Nephron progenitor cell (in vitro differentiated cells): ENCODE data around the gene SCFD1.
"Not testable (repeated sequence)": the region's sequence is repeated elsewhere in the genome, so short reads cannot be mapped to it uniquely, and the experiment has no call there.

Experiments used
- DNase-seq: peaks from one replicate; pipeline ENCODE4 v3.0.0; 2021
- H3K27ac Mint-ChIP-seq: 2 replicates; pipeline ENCODE4 v1.8.0; 2021; ENCODE audit warnings: mild to moderate bottlenecking, moderate library complexity, mixed read lengths
- H3K27me3 Mint-ChIP-seq: 2 replicates; pipeline ENCODE4 v1.8.0; 2021; ENCODE audit warnings: mild to moderate bottlenecking, low read depth, mixed read lengths; ENCODE audit not compliant: poor library complexity
- H3K36me3 Mint-ChIP-seq: 2 replicates; pipeline ENCODE4 v1.8.0; 2021; ENCODE audit warnings: low read depth, mixed read lengths
- H3K4me1 Mint-ChIP-seq: 2 replicates; pipeline ENCODE4 v1.8.0; 2021; ENCODE audit warnings: mixed read lengths
- H3K4me3 Mint-ChIP-seq: 2 replicates; pipeline ENCODE4 v1.8.0; 2021; ENCODE audit warnings: mild to moderate bottlenecking, moderate library complexity, mixed read lengths
- H3K9me3 Mint-ChIP-seq: 2 replicates; pipeline ENCODE4 v1.8.0; 2021; ENCODE audit warnings: mild to moderate bottlenecking, moderate library complexity, mixed read lengths
- CTCF ChIP-seq: fragments of 200-600 bp; sonication (generic); IDR thresholded peaks from 2 replicates; pipeline ENCODE4 v1.5.0; 2021; ENCODE audit warnings: antibody characterized with exemption

Gene SCFD1

GRCh38 chr14:30588873-30589272, 33.2 kb upstream of the SCFD1 start:
- Mint-ChIP-seq H3K27ac (no peak overlapping the region), H3K36me3 (peaks cover 75% of the 10 kb centered on the region)
- no peak for TF ChIP-seq CTCF

DNA sequence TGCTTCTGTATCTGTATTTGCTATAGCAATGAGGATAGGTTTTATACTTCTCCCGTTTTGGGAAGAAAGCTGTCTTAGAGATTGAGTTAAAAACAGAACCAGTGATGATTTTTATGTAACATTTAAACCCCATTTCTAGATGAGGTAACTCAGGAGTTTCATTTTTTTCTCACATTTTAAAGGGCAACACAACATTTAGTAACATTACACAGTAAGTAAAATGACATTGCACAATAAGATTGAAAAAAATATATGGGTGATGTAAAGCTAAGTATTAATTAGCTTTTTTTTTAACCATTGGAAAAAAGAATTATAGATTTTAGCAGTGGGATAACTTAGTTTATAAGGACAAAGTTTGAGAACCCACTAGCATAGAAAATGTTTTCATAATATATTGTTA, 25.2 kb upstream of the SCFD1 start:
- H3K36me3 Mint-ChIP-seq = peaks cover 42% of the 10 kb centered on the region
- no peak for DNase-seq
- peaks cover 5% of the 10 kb centered on the region for H3K4me1 Mint-ChIP-seq
- H3K9me3 Mint-ChIP-seq = no peaks in the 10 kb centered on the region
- no peaks in the 10 kb centered on the region for H3K27me3 Mint-ChIP-seq
- H3K4me3 Mint-ChIP-seq = no peak overlapping the region
- TF ChIP-seq CTCF = no peak
- no peak overlapping the region for H3K27ac Mint-ChIP-seq

More at GRCh38 chr14:30588873-30589272, 33.2 kb upstream of the SCFD1 start:
- Mint-ChIP-seq H3K4me3 (no peak overlapping the region), H3K9me3 (peaks cover 26% of the 10 kb centered on the region), H3K27me3 (no peaks in the 10 kb centered on the region), H3K4me1 (no peaks in the 10 kb centered on the region)
- no peak for DNase-seq

GRCh38 chr14:30597504-30597903, 24.6 kb upstream of the SCFD1 start:
- TF ChIP-seq CTCF = no peak
- Mint-ChIP-seq H3K4me1 (peaks cover 5% of the 10 kb centered on the region), H3K4me3 (no peak overlapping the region), H3K9me3 (no peaks in the 10 kb centered on the region), H3K27ac (no peak overlapping the region), H3K27me3 (no peaks in the 10 kb centered on the region), H3K36me3 (peaks cover 44% of the 10 kb centered on the region)
- DNase-seq = no peak

GRCh38 chr14:30600922-30601918, 20.9 kb upstream of the SCFD1 start:
- no peak for TF ChIP-seq CTCF
- Mint-ChIP-seq H3K4me1 (peaks cover 5% of the 10 kb centered on the region), H3K27ac (no peak overlapping the region), H3K4me3 (no peak overlapping the region), H3K9me3 (no peaks in the 10 kb centered on the region), H3K27me3 (no peaks in the 10 kb centered on the region), H3K36me3 (peaks cover 67% of the 10 kb centered on the region)
- DNase-seq = no peak

DNA sequence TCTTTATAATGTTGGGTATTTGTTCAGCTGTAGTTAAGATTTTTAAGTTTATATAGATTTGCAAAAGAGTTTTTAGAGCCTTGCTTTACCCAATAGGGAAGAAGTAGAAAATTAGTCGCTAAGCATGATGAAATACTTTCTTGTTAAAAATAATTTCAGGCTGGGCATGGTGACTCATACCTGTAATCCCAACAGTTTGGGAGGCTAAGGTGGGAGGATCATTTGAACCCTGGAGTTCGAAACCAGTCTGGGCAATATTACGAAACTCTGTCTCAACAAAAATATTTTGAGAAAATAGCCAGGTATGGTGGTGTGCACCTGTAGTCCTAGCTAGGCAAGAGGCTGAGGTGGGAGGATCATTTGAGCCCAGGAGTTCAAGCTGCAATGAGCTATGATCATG, 18.7 kb upstream of the SCFD1 start:
- DNase-seq = no peak
- TF ChIP-seq CTCF = no peak
- Mint-ChIP-seq H3K4me3 (no peak overlapping the region), H3K27ac (no peak overlapping the region), H3K27me3 (no peaks in the 10 kb centered on the region), H3K4me1 (peaks cover 5% of the 10 kb centered on the region), H3K36me3 (peaks cover 70% of the 10 kb centered on the region), H3K9me3 (no peaks in the 10 kb centered on the region)

DNA sequence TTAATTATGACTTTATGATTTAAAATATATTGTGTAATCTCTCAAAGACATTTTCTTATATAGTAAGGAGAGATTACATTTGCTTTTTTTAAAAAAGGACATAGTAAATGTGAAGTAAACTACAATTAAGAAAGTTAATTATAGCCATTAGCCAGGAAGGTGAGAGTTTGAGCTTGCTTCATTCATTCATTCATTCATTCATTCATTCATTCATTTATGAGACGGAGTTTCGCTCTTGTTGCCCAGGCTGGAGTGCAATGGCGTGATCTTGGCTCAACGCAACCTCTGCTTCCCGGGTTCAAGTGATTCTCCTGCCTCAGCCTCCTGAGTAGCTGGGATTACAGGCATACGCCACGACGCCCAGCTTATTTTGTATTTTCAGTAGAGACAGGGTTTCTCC, 17.4 kb upstream of the SCFD1 start:
- not testable (repeated sequence) for H3K27ac Mint-ChIP-seq, H3K9me3 Mint-ChIP-seq, H3K27me3 Mint-ChIP-seq, H3K4me1 Mint-ChIP-seq, DNase-seq, H3K4me3 Mint-ChIP-seq
- H3K36me3 Mint-ChIP-seq = peaks cover 70% of the 10 kb centered on the region
